Panc1 (cell line): ENCODE data around the gene ZNF782. TPM values are rescaled to one million over a fixed set of nuclear protein-coding genes. Genes with fewer than 3 reads are reported as not detected.

Experiments
- ATAC-seq: fragments of 200-7000 bp; cut with Tn5 transposase; 2 replicates; pipeline ENCODE4 v1.9.1; 2020; ENCODE audit warnings: mild to moderate bottlenecking, moderate library complexity
- BruUV-seq: library from RNA; stranded (reverse); fragments of 400-500 nt; replicated peaks from 2 replicates; lab custom pipeline; 2021; lab: Mats Ljungman, UMichigan
- CTCF ChIA-PET: fragments of 300-600 bp; sonication (Branson Sonifier 250); formaldehyde crosslinking; loops from one replicate; lab custom pipeline; 2022; ENCODE audit warnings: antibody characterized with exemption; lab: Charles Lee
- POLR2A ChIA-PET: fragments of 300-600 bp; sonication (Branson Sonifier 250); formaldehyde crosslinking; loops from one replicate; lab custom pipeline; 2022; ENCODE audit warnings: antibody characterized with exemption; lab: Charles Lee
- DNase-seq: peaks from one replicate; pipeline ENCODE4 v3.0.0-alpha.2; 2010; ENCODE audit warnings: low read depth, low spot score
- H3K27ac ChIP-seq: 2 replicates; pipeline ENCODE4 v1.5.1; 2011; ENCODE audit warnings: mild to moderate bottlenecking, low read length, inconsistent platforms
- H3K27me3 ChIP-seq: fragments of 200-500 bp; sonication (Bioruptor generic); 2 replicates; pipeline ENCODE4 v1.6.0; 2014; ENCODE audit warnings: low read length, inconsistent platforms; ENCODE audit not compliant: control insufficient read depth, insufficient read depth
- H3K36me3 ChIP-seq: fragments of 200-500 bp; sonication (Bioruptor generic); 2 replicates; pipeline ENCODE4 v1.5.1; 2014; ENCODE audit warnings: inconsistent platforms, mild to moderate bottlenecking, low read length, moderate library complexity; ENCODE audit not compliant: control insufficient read depth, insufficient read depth
- H3K4me1 ChIP-seq: 2 replicates; pipeline ENCODE4 v1.5.1; 2011; ENCODE audit warnings: inconsistent platforms, mild to moderate bottlenecking, low read length, moderate library complexity; ENCODE audit not compliant: control insufficient read depth, insufficient read depth
- H3K4me3 ChIP-seq, 2 experiments: 2 replicates each; pipeline ENCODE4 v1.5.1; 2011 to 2012; ENCODE audit warnings: low read depth in 2 of 2, low read length in 2 of 2, mild to moderate bottlenecking in 2 of 2, inconsistent platforms in 1 of 2, moderate library complexity in 1 of 2
- H3K9me3 ChIP-seq: fragments of 200-500 bp; sonication (Bioruptor generic); 2 replicates; pipeline ENCODE4 v1.5.1; 2014; ENCODE audit warnings: low read depth, mild to moderate bottlenecking, inconsistent platforms, low read length, moderate library complexity; ENCODE audit not compliant: control insufficient read depth, insufficient read depth
- CTCF ChIP-seq: fragments of 450-650 bp; IDR thresholded peaks from 2 replicates; pipeline ENCODE4 v1.5.1; 2017; ENCODE audit warnings: mild to moderate bottlenecking
- POLR2AphosphoS5 ChIP-seq: IDR thresholded peaks from 2 replicates; pipeline ENCODE4 v1.6.1; 2012; ENCODE audit warnings: mild to moderate bottlenecking, low read depth, low read length, moderate library complexity
- REST ChIP-seq, 2 experiments: IDR thresholded peaks; 2 replicates each; pipeline ENCODE4 v1.6.1; 2011 to 2012; ENCODE audit warnings: low read depth in 2 of 2, control low read depth in 1 of 2, low read length in 1 of 2, mild to moderate bottlenecking in 1 of 2, moderate library complexity in 1 of 2; ENCODE audit not compliant: insufficient read depth in 1 of 2
- SIN3A ChIP-seq: IDR thresholded peaks from 2 replicates; pipeline ENCODE4 v1.6.1; 2012; ENCODE audit warnings: low read depth, mild to moderate bottlenecking, low read length, moderate library complexity, borderline replicate concordance; ENCODE audit not compliant: insufficient read depth
- TCF7L2 ChIP-seq: IDR thresholded peaks from 2 replicates; pipeline ENCODE4 v1.6.1; 2011; ENCODE audit warnings: mild to moderate bottlenecking, low read depth, low read length, inconsistent platforms
- in situ Hi-C: cut with HindIII; loops from 2 replicates; pipeline ENCODE4 v1.10.0; 2016; ENCODE audit warnings: low sequenced_read_pairs, low pct_unique_long_range_greater_than_20kb
- intact Hi-C: fragments of 100-400 bp; cut with micrococcal nuclease; formaldehyde crosslinking; loops from one replicate; pipeline ENCODE4 v1.10.0; 2022; ENCODE audit not compliant: unreplicated experiment
- total RNA-seq: library from RNA; stranded (reverse); gene quantifications from one replicate; pipeline ENCODE4 v1.2.1, GENCODE V29; 2021; ENCODE audit not compliant: unreplicated experiment

ZNF782 gene
- total RNA-seq, 1 experiment from 2014 or later: 3.3 TPM

GRCh38 chr9:96871176-96871575, 16.9 kb upstream of the ZNF782 start:
- Histone ChIP-seq H3K4me3 (no peak overlapping the region), H3K27ac (no peak overlapping the region), H3K4me1 (peaks cover 2% of the 10 kb centered on the region; the same call in 1 of the 2 replicates), H3K36me3 (no peaks in the 10 kb centered on the region; the same call in 1 of the 2 replicates), H3K27me3 (no peaks in the 10 kb centered on the region), H3K9me3 (no peaks in the 10 kb centered on the region)
- CTCF ChIA-PET: no interaction called here
- intact Hi-C loops (no loop called here), in situ Hi-C loops (no loop called here)
- no peak for ATAC-seq
- no peak for DNase-seq
- no TSS peak for BruUV-seq
- no peak for TF ChIP-seq SIN3A
- no peak for TF ChIP-seq REST (IDR thresholded peaks at IDR 0.05; ENCODE audit: insufficient read depth in 1 of 2, low read depth in 2 of 2, low read length in 1 of 2)
- TF ChIP-seq CTCF: no peak
- TF ChIP-seq POLR2AphosphoS5: no peak
- POLR2A ChIA-PET: no interaction called here

GRCh38 chr9:96868709-96869108, 14.4 kb upstream of the ZNF782 start:
- Histone ChIP-seq H3K4me3 (no peak overlapping the region), H3K4me1 (no peaks in the 10 kb centered on the region), H3K27ac (no peak overlapping the region), H3K36me3 (no peaks in the 10 kb centered on the region), H3K9me3 (no peaks in the 10 kb centered on the region), H3K27me3 (no peaks in the 10 kb centered on the region)
- BruUV-seq: no TSS peak
- ATAC-seq: no peak
- ChIA-PET POLR2A (no interaction called here), CTCF (no interaction called here)
- TF ChIP-seq SIN3A (no peak), TCF7L2 (no peak), REST (IDR thresholded peaks at IDR 0.05; ENCODE audit: insufficient read depth in 1 of 2, low read depth in 2 of 2, low read length in 1 of 2) (no peak), POLR2AphosphoS5 (no peak), CTCF (no peak)
- DNase-seq: no peak
- intact Hi-C loops (no loop called here), in situ Hi-C loops (no loop called here)
